Jurkat, Clone E6-1 (cell line): ENCODE results near the gene BAG1.

Experiments used
- DNase-seq: peaks from one replicate; pipeline ENCODE4 v3.0.0-alpha.2; 2011; ENCODE audit warnings: low read depth, low spot score
- H3K4me3 ChIP-seq: 2 replicates; pipeline ENCODE4 v1.5.1; 2011; ENCODE audit warnings: mild to moderate bottlenecking, low read length, control low read depth, moderate library complexity

BAG1 gene

GRCh38 chr9:33225319-33226147 lies 39.0 kb downstream of the BAG1 start:
- peak; percentile 83 for DNase-seq

DNA sequence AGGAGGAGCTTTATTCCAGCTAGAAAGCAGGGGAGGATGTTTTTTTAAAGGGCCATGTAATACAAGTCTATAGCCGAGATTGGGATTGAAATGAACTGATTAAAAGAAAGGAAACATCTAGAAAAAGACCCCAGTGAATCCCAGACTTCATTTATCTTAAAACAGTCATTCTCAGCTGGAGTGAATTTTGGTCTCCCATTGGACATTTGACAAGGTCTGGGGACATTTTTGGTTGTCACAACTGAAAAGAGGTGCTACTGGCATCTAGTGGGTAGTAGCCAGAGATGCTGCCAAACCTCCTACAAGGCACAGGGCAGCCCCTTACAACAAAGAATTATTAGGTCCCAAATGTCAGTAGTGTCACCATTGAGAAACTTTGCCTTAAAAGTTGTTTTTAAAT lies 40.8 kb downstream of the BAG1 start:
- DNase-seq: no peak

More at GRCh38 chr9:33225319-33226147, 39.0 kb downstream of the BAG1 start:
- H3K4me3 ChIP-seq: no peak overlapping the region

DNA sequence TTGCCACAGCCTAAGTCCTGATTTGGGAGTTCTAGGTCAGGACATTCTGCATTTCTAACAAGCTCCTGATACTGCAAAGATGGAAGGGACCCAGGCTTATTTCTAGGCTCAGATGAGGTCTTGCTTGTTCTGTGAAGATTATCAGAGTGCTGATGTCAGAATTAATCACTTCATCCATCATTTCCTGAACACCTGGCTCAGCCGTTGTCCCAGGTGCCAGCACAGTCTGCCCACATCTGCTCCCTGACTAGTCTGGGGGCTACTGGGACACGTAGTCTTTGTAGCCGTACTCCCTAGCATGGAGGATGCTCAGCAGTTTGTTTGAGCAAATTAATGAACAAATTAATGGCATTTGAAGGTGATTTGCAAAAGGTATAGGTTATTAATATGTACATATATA lies 42.5 kb downstream of the BAG1 start:
- peak; percentile 79 for DNase-seq
- no peak overlapping the region for H3K4me3 ChIP-seq

More for the DNA sequence above, 40.8 kb downstream of the BAG1 start:
- H3K4me3 ChIP-seq: no peak overlapping the region

DNA sequence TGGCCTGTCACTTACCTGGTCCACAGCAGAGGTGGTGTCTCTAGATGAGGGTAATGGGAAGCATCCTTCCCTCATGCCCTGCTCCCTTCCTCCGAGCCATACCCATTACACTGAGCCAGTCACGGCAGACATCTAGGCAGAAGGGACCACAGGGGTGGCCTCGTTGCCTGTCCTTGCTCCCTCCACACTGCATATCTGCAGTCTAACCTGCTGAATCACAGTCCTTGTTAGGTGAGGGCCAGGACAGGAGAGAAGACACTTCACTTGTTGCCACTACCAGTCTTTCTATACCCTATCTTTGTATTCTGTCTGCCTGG lies 43.0 kb downstream of the BAG1 start:
- no peak for DNase-seq
- no peak overlapping the region for H3K4me3 ChIP-seq

- peak; percentile 77 for DNase-seq
- H3K4me3 ChIP-seq: peak overlapping the region; percentile 9; the same call in 1 of the 2 replicates
Observed at GRCh38 chr9:33220681-33221567, 43.6 kb downstream of the BAG1 start.

DNA sequence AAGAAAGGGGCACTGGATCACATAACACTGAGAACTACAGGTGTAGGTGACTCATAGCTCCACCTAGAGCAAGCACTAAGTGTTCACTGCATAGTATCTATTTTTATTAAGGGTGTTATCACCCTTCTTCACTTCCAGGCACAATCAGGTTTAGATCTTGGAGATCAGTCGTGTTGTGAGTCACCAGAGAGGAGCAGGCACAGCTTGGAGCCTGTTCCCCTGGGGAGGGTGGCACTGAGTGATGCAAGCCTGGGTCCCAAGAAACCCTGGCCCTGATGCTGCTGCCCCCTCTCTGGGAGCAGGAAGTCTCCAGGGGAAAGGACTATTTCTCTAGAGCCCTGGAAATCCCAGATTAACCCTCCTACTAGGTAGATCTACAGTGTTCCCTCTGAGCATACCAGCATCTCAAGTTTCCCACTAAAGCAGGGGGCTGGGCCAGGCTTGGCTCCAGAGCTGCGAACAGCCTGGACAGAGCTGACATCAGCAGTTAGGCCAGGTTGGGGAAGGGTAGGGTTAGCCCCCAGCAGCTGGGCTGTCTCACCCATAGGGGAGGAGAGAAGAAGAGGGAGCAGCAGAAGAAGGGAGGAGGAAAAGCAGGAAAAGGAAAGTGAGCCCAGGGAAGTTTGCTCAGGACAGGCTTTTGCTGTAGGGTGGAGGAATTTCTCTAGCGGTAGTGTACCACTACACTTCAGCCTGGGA lies 52.7 kb downstream of the BAG1 start:
- no peak for DNase-seq
- H3K4me3 ChIP-seq: no peak overlapping the region

DNA sequence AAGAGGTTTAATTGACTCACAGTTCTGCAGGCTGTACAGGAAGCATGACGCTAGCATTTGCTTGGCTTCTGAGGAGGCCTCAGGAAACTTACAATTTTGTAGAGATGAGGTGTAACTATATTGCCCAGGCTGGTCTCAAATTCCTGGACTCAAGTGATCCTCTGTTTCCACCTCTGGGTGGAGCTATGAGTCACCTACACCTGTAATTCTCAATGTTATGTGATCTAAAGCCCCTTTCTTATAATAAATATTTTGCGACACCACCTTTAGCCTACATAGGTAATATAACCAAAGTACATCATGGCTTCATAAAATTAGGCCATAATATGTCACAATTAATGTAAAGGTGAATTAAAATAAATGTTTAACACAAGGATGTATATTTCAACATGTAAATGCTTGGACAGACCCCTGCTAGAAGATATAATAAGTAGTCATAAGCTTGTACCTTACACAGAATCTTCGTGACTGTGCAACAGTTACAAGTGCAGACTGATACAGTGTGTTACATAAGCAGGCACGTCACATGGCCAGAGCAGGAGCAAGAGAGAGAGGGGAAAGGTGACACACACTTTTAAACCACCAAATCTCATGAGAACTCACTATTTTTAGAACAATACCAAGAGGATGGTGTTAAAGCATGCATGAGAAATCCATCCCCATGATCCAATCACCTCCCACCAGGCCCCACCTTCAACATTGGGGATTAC lies 54.3 kb downstream of the BAG1 start:
- DNase-seq: no peak
- no peak overlapping the region for H3K4me3 ChIP-seq

GRCh38 chr9:33209394-33209793 lies 55.1 kb downstream of the BAG1 start:
- DNase-seq: no peak
- H3K4me3 ChIP-seq: no peak overlapping the region

DNA sequence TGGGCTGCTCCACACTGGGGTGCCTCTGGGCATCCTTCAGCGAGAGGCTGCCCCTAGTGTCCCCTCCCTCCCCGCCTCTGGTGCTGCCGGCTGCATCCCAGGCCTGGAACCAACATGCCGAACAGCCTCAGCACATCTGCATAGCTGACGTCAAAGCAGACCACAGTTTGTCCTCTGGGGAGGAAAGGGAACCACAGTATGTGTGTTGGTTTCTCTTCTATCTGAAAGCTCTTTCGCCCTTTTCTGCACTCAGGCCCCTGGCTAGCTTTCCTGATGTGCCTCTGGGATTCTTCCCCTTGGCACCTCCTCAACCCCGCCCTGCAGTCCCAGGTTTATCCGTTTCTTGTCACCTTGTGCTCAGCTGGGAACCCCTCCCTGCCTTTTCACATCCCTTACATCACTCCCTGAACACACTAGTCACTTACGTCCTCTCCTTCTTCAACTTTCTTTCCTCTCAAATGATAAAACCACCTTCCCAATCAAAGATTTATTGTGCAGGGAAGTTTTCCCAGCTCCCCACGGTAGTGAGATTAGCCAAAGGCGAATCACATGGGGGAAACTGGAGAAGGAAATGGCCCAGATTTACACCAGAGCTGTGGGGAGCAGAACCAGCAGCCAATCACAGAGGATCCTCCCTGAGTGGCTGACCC lies 61.8 kb downstream of the BAG1 start:
- DNase-seq: peak; percentile 48
- H3K4me3 ChIP-seq: no peak overlapping the region
